ENCODE results near the gene WFDC1.

The WFDC1 gene, protein sequence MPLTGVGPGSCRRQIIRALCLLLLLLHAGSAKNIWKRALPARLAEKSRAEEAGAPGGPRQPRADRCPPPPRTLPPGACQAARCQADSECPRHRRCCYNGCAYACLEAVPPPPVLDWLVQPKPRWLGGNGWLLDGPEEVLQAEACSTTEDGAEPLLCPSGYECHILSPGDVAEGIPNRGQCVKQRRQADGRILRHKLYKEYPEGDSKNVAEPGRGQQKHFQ

DNA sequence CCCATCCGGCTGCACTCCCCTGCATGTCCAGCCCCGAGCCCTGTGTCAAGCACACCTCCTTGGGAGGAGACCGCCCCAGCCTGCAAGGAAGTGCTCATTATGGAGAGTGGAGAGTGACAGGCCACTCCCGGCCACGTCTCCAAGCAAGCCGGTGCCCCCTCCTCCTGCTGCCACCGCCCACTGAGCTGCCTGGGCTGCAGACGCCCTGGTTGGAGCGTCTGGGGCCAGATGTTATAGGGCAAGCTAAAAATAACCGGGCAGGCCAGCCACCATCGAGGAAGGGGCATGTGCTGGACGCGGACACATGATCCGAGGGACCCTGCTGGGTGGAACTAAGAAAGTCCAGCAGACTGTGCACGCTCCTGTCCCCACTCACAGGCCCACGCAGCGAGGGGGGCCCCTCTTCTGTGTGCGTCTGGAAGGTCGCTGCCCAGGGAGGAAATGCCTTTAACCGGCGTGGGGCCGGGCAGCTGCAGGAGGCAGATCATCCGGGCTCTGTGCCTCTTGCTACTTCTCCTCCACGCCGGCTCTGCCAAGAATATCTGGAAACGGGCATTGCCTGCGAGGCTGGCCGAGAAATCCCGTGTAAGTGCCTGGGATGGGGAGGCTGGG is at the start of gene WFDC1:
WFDC1 (plus strand) TSS at position 348 of the 612 bp plus-strand sequence; CDS start at position 442, 94 bp downstream.
- Mint-ChIP-seq H3K4me1 (peaks cover 4% of the 10 kb centered on the region), H3K36me3 (no peaks in the 10 kb centered on the region), H3K4me3 (no peak within 1 kb of the TSS), H3K27ac (no peak within 1 kb of the TSS), H3K9me3 (no peaks in the 10 kb centered on the region)
- ATAC-seq (peak; percentile 39), DNase-seq (ENCODE audit: low spot score in 2 of 2) (no peak)

GRCh38 chr16:84245956-84246678 is 48.6 kb upstream of the WFDC1 start:
- DNase-seq (ENCODE audit: low spot score in 2 of 2) (no peak), ATAC-seq (no peak)
- no peaks in the 10 kb centered on the region for H3K9me3 Mint-ChIP-seq
- H3K4me1 Mint-ChIP-seq: no peaks in the 10 kb centered on the region
- H3K27ac Mint-ChIP-seq: no peak overlapping the region
- no peak overlapping the region for H3K4me3 Mint-ChIP-seq
- H3K36me3 Mint-ChIP-seq: no peaks in the 10 kb centered on the region

DNA sequence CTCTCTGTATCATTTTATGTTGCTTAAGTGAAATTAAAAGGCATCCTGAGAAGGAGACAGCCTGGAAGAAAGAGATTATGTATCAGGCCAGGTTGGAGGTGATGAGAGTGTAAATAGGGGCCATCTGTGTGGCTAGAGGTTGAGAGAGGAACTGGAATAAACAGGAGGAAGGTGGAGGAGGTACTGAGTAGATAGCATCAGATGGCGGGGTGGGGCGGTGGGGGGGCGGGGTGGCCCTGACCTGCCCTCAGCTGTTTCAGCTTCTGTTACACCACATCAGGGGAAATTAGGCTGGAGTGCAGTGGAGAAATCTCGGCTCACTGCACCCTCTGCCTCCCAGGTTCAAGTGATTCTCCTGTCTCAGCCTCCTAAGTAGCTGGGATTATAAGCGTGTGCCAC is 48.0 kb upstream of the WFDC1 start:
- Mint-ChIP-seq H3K4me1 (no peaks in the 10 kb centered on the region), H3K27ac (no peak overlapping the region), H3K9me3 (no peaks in the 10 kb centered on the region), H3K36me3 (no peaks in the 10 kb centered on the region), H3K4me3 (no peak overlapping the region)
- ATAC-seq (no peak), DNase-seq (ENCODE audit: low spot score in 2 of 2) (no peak)

DNA sequence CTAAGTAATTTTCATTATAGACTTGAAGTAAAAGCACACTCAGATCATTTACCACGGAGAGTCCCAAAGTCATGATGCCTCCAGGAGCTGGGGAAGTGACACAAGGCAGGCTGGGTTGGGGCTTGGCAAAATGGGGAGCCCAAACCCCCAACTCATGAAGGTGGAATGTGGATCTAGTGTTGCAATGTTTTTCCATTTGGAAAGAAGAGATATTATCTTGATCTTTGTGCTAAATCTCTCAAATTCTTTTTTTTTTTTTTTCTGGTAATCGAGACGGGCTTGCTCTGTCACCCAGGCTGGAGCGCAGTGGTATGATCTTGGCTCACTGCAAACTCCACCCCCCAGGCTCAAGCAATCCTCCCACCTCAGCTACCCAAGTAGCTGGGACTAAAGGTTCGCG is 47.3 kb upstream of the WFDC1 start:
- DNase-seq (ENCODE audit: low spot score in 2 of 2) (no peak), ATAC-seq (no peak)
- H3K36me3 Mint-ChIP-seq: no peaks in the 10 kb centered on the region
- no peaks in the 10 kb centered on the region for H3K4me1 Mint-ChIP-seq
- H3K9me3 Mint-ChIP-seq: no peaks in the 10 kb centered on the region
- no peak overlapping the region for H3K4me3 Mint-ChIP-seq
- H3K27ac Mint-ChIP-seq: no peak overlapping the region

- Mint-ChIP-seq H3K4me3 (no peak overlapping the region), H3K27ac (no peak overlapping the region), H3K4me1 (no peaks in the 10 kb centered on the region), H3K9me3 (no peaks in the 10 kb centered on the region), H3K36me3 (no peaks in the 10 kb centered on the region)
- ATAC-seq (no peak), DNase-seq (ENCODE audit: low spot score in 2 of 2) (no peak)
These were observed 46.8 kb upstream of the WFDC1 start for GRCh38 chr16:84247844-84248243.

DNA sequence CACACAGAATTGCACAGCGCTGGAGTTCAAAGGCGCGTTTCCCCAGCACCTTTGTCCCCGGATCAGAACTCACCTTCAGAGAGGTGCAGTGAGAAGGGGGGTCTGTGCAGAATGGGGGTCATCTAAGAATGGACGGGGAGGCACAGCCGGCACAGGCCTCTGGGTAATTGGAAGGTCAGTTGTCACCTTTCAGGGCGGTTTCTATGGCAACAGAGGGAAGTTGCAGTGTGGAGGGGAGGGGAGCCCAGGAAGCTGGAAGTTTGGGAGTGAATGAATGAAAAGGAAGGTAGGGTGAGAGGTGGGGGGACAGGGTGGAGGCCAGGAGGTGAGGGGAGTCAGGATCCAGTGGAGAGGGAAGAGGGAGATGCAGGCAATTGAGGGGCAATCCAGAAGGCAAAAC is 42.5 kb upstream of the WFDC1 start:
- Mint-ChIP-seq H3K4me1 (no peaks in the 10 kb centered on the region), H3K9me3 (no peaks in the 10 kb centered on the region), H3K27ac (no peak overlapping the region), H3K4me3 (no peak overlapping the region), H3K36me3 (no peaks in the 10 kb centered on the region)
- DNase-seq (ENCODE audit: low spot score in 2 of 2) (no peak), ATAC-seq (no peak)

DNA sequence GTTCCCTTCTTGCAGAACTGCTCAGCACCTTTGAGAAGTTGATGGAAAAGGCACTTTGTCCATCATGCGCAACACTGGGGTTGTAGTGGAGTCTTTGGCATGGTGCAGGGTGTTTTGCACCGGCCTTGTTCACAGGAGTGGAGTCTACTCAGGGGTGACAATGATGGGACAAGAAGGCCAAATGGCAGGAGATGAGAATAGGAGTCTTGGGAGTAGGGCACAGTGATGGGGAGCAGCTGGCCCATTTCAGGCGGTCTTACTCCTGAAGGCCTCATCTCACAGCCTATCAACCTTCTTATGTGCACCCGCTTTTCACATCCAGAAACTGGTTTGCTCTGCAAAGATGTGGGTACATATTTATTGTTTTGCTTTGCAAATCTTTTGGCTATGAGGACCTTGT is 41.5 kb upstream of the WFDC1 start:
- H3K27ac Mint-ChIP-seq: no peak overlapping the region
- no peaks in the 10 kb centered on the region for H3K9me3 Mint-ChIP-seq
- H3K4me3 Mint-ChIP-seq: no peak overlapping the region
- H3K4me1 Mint-ChIP-seq: no peaks in the 10 kb centered on the region
- no peaks in the 10 kb centered on the region for H3K36me3 Mint-ChIP-seq
- DNase-seq (ENCODE audit: low spot score in 2 of 2) (no peak), ATAC-seq (no peak)

DNA sequence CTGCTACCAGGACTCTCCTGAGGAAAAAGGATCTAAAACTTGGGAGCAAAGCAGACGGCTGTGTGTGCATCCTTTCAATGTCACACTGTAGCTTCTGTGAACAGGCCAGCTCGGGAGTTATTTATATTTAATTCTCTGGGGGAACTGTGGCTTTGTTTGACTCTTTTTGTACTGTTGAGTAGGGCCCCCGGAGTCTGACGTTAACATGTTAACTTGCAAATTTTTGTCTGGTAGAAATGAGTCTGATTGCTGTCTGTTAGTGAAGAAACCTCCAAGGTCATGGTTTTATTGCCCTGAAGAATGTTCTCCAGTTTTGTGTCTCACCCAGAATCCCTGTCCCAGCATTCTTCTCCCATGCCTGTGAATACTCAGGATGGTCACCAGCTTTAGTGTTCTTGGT is 40.6 kb upstream of the WFDC1 start:
- H3K36me3 Mint-ChIP-seq: no peaks in the 10 kb centered on the region
- no peak for DNase-seq (ENCODE audit: low spot score in 2 of 2)
- no peak overlapping the region for H3K27ac Mint-ChIP-seq
- no peak for ATAC-seq
- H3K4me3 Mint-ChIP-seq: no peak overlapping the region
- no peaks in the 10 kb centered on the region for H3K4me1 Mint-ChIP-seq
- H3K9me3 Mint-ChIP-seq: no peaks in the 10 kb centered on the region

DNA sequence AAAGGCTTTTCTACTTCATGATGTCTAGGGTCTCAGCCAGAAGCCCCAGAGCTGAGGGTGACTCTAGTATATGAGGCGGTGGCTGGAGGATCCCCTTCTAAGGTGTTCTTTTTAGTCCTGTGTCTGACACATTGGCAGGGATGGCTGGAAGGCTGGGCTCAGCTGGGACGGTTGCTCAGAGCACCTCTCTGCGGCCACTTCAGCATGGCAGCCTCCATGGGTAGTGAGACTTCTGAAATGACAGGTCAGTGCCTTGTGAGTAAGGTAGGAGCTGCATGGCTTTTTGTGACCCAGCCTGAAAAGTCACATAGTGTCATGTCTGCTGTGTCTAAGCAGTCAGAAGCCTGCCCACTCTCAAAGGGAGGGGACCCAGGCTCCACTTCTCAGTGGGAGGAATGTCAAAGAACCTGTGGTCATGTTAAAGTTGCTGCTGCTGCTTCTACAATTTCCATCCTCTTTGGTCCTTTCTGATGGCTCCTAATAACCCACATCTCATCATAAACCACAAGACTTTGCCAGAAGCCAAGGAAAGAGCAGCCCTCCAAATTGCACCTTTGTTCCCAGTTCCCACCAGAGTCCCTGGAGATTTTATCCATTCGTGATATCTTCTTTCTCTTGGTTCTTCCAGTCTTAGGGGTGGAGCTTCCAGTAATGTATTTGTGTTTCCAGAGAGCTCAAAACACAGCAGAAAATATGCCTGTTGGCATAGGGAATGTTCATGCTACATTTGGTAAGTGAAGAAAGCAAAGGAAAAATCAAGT is 39.4 kb upstream of the WFDC1 start:
- H3K27ac Mint-ChIP-seq: no peak overlapping the region
- DNase-seq (ENCODE audit: low spot score in 2 of 2) (no peak), ATAC-seq (no peak)
- H3K36me3 Mint-ChIP-seq: no peaks in the 10 kb centered on the region
- H3K4me3 Mint-ChIP-seq: no peak overlapping the region
- no peaks in the 10 kb centered on the region for H3K4me1 Mint-ChIP-seq
- no peaks in the 10 kb centered on the region for H3K9me3 Mint-ChIP-seq

GRCh38 chr16:84258266-84258665 is 36.4 kb upstream of the WFDC1 start:
- no peak overlapping the region for H3K4me3 Mint-ChIP-seq
- H3K36me3 Mint-ChIP-seq: no peaks in the 10 kb centered on the region
- no peak overlapping the region for H3K27ac Mint-ChIP-seq

DNA sequence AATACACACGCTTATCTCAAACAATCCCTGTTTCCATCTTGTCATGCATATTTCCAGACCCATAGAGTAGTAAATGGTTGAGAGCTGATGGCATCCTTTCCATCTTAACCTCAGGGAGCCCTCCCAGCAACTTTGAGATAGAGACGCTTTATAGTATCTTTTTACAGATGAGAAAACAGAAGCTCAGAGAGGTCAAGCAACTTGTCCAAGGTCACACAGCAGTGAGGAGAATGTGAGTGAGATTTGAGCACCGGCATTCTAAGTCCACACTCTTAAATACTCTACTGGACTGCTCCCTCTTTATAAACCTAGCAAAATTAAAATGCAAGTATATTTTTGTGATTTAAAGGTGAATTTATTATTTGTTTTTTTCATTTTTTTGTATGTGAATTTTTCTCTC is 35.0 kb upstream of the WFDC1 start:
- no peak overlapping the region for H3K4me3 Mint-ChIP-seq
- DNase-seq (ENCODE audit: low spot score in 2 of 2): no peak

More at GRCh38 chr16:84258266-84258665, 36.4 kb upstream of the WFDC1 start:
- H3K4me1 Mint-ChIP-seq: no peaks in the 10 kb centered on the region
- H3K9me3 Mint-ChIP-seq: no peaks in the 10 kb centered on the region
- DNase-seq (ENCODE audit: low spot score in 2 of 2) (no peak), ATAC-seq (no peak)

DNA sequence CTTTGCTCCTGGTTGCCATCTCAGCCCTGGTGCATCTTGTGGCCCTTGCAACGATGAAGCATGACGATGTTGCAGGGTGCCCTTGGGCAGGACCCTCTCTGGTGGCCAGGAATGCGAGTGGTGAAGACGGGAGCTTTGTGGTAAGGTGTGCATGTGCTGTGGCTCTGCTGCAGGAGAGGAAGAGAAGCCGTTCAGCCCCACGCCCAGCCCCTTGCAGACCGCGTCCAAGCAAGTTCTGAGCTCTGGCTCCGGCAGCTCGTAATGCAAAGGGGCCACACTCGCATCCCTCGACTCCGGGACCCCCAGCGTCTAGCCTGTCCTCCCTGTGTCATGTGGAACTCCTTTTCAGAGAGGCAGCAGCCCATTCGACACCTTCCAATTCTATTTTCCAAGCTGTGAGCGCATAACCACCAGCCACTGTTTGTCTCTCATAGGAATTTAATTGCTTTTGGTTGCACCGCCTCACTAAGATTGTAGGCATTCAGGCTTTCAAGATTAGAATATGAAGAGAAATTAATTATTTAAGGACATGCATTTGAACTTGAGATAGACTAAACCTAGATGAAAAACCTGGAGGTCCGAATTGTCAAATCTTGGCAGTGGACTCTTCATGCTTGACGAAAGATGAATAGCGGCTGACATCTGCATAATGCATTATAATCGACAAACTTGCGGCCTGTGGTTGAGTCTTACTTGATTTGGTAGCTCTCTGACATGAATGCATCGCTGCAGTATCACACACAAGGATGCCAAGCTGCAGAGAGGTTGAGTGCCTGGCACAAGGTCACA is 33.7 kb upstream of the WFDC1 start:
- no peaks in the 10 kb centered on the region for H3K4me1 Mint-ChIP-seq
- H3K9me3 Mint-ChIP-seq: no peaks in the 10 kb centered on the region
- H3K36me3 Mint-ChIP-seq: no peaks in the 10 kb centered on the region
- ATAC-seq: no peak
- no peak for DNase-seq (ENCODE audit: low spot score in 2 of 2)
- H3K4me3 Mint-ChIP-seq: no peak overlapping the region
- H3K27ac Mint-ChIP-seq: no peak overlapping the region

More for the DNA sequence above, 35.0 kb upstream of the WFDC1 start:
- no peak overlapping the region for H3K27ac Mint-ChIP-seq
- H3K4me1 Mint-ChIP-seq: no peaks in the 10 kb centered on the region
- no peaks in the 10 kb centered on the region for H3K9me3 Mint-ChIP-seq
- ATAC-seq: no peak
- H3K36me3 Mint-ChIP-seq: no peaks in the 10 kb centered on the region

DNA sequence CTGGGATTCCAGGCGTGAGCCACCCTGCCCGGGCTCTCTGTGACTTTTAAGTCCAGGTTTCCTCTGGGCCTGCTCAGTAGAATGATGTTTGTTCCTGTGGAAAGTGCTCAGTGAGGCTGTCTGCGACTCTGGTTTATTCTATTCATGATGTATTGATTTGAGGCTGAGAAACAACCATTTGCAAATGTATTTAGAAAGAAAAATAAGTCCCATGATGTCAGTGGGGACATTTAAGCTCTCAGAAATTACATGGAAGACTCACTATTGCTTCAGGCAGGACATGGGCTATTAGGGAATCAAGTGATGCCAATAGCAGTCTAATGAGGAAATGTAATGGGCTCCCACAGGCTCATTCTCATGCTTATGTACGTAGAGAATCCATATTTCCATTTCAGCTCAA is 32.6 kb upstream of the WFDC1 start:
- ATAC-seq (no peak), DNase-seq (ENCODE audit: low spot score in 2 of 2) (no peak)
- Mint-ChIP-seq H3K4me1 (no peaks in the 10 kb centered on the region), H3K27ac (no peak overlapping the region), H3K9me3 (no peaks in the 10 kb centered on the region), H3K36me3 (no peaks in the 10 kb centered on the region), H3K4me3 (no peak overlapping the region)

GRCh38 chr16:84262939-84263338 is 31.7 kb upstream of the WFDC1 start:
- Mint-ChIP-seq H3K27ac (no peak overlapping the region), H3K36me3 (no peaks in the 10 kb centered on the region), H3K4me3 (no peak overlapping the region), H3K9me3 (no peaks in the 10 kb centered on the region), H3K4me1 (no peaks in the 10 kb centered on the region)
- DNase-seq (ENCODE audit: low spot score in 2 of 2) (no peak), ATAC-seq (no peak)

DNA sequence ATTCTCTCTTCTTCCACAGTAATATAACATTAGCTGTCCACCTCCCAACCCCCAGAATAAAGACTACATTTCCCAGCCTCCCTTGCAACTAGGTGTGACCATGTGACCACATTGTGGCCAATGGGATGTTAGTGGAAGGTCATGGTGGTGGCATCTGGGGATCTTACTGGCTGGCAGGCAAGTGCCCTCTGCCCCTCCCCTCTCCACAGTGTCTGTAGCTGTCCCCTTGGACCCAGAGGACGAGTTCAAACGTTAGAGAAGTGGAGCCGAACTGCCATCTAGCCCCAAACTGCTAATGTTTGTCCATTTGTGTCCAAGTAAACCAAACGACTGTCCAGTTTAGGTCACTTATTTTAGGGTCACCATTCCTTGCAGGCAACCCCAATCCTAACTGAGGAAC is 28.2 kb upstream of the WFDC1 start:
- ATAC-seq (peak; percentile 81), DNase-seq (ENCODE audit: low spot score in 2 of 2) (peak in 1 of 2 donors; percentile 55)
- H3K27ac Mint-ChIP-seq: no peak overlapping the region
- H3K9me3 Mint-ChIP-seq: no peaks in the 10 kb centered on the region
- H3K4me1 Mint-ChIP-seq: no peaks in the 10 kb centered on the region
- no peak overlapping the region for H3K4me3 Mint-ChIP-seq
- H3K36me3 Mint-ChIP-seq: no peaks in the 10 kb centered on the region

All from stimulated activated effector memory CD8-positive, alpha-beta T cell treated with anti-CD3 and anti-CD28 coated beads, Interleukin-12 subunit alpha, Interleukin-12 subunit beta, amount 100 ng/mL, for 72 hours (primary cell).